Posterior vena cava (tissue), 2 donors: ENCODE results near the gene ASMTL. TPM values are rescaled to one million over a fixed set of nuclear protein-coding genes. Genes with fewer than 3 reads are reported as not detected.
"Not testable (repeated sequence)": the region's sequence is repeated elsewhere in the genome, so short reads cannot be mapped to it uniquely, and the experiment has no call there.

ENCODE experiments used
- DNase-seq: peaks from one replicate; pipeline ENCODE4 v3.0.0-alpha.2; 2020; ENCODE audit warnings: low spot score
- intact Hi-C, 2 donors: fragments of 100-400 bp; cut with DNase I; formaldehyde crosslinking; loops; one replicate each; pipeline versions ENCODE4 v1.14.1 to v1.14.2; 2022 to 2023
- total RNA-seq, 2 donors: library from RNA; stranded (reverse); fragmentation: NEBNext Ultra II Directional; extraction: Animal tissue kit (Norgen Biotek cat#: 25700); gene quantifications; one replicate each; pipeline ENCODE4 v1.2.1, GENCODE V29; 2021
- donor health status: DM: yes; HTN: yes; CAD: no.
- donor health status: DM: yes; HTN: yes; CAD: no.

Gene ASMTL
- total RNA-seq, 2 donors from 2014 or later: 28.2 to 29.7 TPM

GRCh38 chrX:1464041-1464970, 11.6 kb upstream of the ASMTL start:
- intact Hi-C loops: loop anchor here in 1 of 2 donors (5.0 to 10.0 kb wide), 2 partner anchors 183 to 1130 kb away; no protein-coding TSS in a partner anchor

GRCh38 chrX:1463581-1463980, 10.9 kb upstream of the ASMTL start:
- DNase-seq: no peak
- intact Hi-C loops: loop anchor here in 1 of 2 donors (5.0 to 10.0 kb wide), 2 partner anchors 184 to 1131 kb away; no protein-coding TSS in a partner anchor

More at GRCh38 chrX:1464041-1464970, 11.6 kb upstream of the ASMTL start:
- DNase-seq: no peak

- intact Hi-C loops: loop anchor here in 1 of 2 donors (5.0 to 10.0 kb wide), 2 partner anchors 185 to 1132 kb away; no protein-coding TSS in a partner anchor
These were observed 10.0 kb upstream of the ASMTL start for GRCh38 chrX:1462596-1463251.

GRCh38 chrX:1462110-1462509, 9.4 kb upstream of the ASMTL start:
- no peak for DNase-seq
- intact Hi-C loops: loop anchor here in 1 of 2 donors (5.0 to 10.0 kb wide), 2 partner anchors 185 to 1133 kb away; no protein-coding TSS in a partner anchor

More at GRCh38 chrX:1462596-1463251, 10.0 kb upstream of the ASMTL start:
- DNase-seq: no peak

- intact Hi-C loops: loop anchor here in 1 of 2 donors (10.0 kb wide), 1 partner anchor 139 kb away; the partner anchor contains the start of gene AKAP17A
- no peak for DNase-seq
These were observed 3.2 kb upstream of the ASMTL start for GRCh38 chrX:1455948-1456280.

- peak; percentile 95 for DNase-seq
- intact Hi-C loops: loop anchor here (5.0 to 10.0 kb wide), 3 partner anchors 62 to 141 kb away; partner anchors contain the start of genes AKAP17A (in 1 of the 2) and SLC25A6 (in 1 of the 2)
These were observed 1.5 kb upstream of the ASMTL start for GRCh38 chrX:1453951-1454785.

GRCh38 chrX:1453395-1453783, 680 bp upstream of the ASMTL start:
- intact Hi-C loops: loop anchor here (5.0 to 10.0 kb wide), 3 partner anchors 61 to 141 kb away; partner anchors contain the start of genes AKAP17A (in 1 of the 2) and SLC25A6 (in 1 of the 2)
- DNase-seq: no peak

GRCh38 chrX:1451661-1452515, 821 bp downstream of the ASMTL start:
- DNase-seq: no peak
- intact Hi-C loops: loop anchor here (5.0 to 10.0 kb wide), 3 partner anchors 60 to 143 kb away; partner anchors contain the start of genes AKAP17A (in 1 of the 2) and SLC25A6 (in 1 of the 2)

GRCh38 chrX:1451251-1451660, 1.5 kb downstream of the ASMTL start:
- intact Hi-C loops: loop anchor here (5.0 to 10.0 kb wide), 3 partner anchors 59 to 144 kb away; partner anchors contain the start of genes AKAP17A (in 1 of the 2) and SLC25A6 (in 1 of the 2)
- DNase-seq: peak; percentile 64

GRCh38 chrX:1450361-1451161, 2.1 kb downstream of the ASMTL start:
- DNase-seq: peak; percentile 32
- intact Hi-C loops: loop anchor here (5.0 to 10.0 kb wide), 3 partner anchors 58 to 144 kb away; partner anchors contain the start of genes AKAP17A (in 1 of the 2) and SLC25A6 (in 1 of the 2)

GRCh38 chrX:1449823-1450149, 2.9 kb downstream of the ASMTL start:
- DNase-seq: no peak
- intact Hi-C loops: loop anchor here (5.0 to 10.0 kb wide), 3 partner anchors 57 to 145 kb away; partner anchors contain the start of genes AKAP17A (in 1 of the 2) and SLC25A6 (in 1 of the 2)

GRCh38 chrX:1449036-1449822, 3.5 kb downstream of the ASMTL start:
- intact Hi-C loops: no loop called here
- DNase-seq: peak; percentile 50

- DNase-seq: peak; percentile 8
- intact Hi-C loops: not testable (repeated sequence)
These were observed 4.1 kb downstream of the ASMTL start for GRCh38 chrX:1448573-1449001.

GRCh38 chrX:1447969-1448572, 4.6 kb downstream of the ASMTL start:
- DNase-seq: peak; percentile 19
- intact Hi-C loops: not testable (repeated sequence)
